DOHH2 (cell line): ENCODE measurements around the gene RXFP4.

Experiments used
- H3F3A ChIP-seq: fragments of 200-600 bp; sonication (generic), shearing (Covaris generic); 2 replicates; pipeline ENCODE4 v1.6.0; 2016; ENCODE audit warnings: antibody characterized with exemption, mild to moderate bottlenecking; ENCODE audit not compliant: control insufficient read depth, insufficient read depth
- H3K27ac ChIP-seq: fragments of 200-600 bp; sonication (generic); 2 replicates; pipeline ENCODE4 v1.5.1; 2014; ENCODE audit warnings: low read depth, mild to moderate bottlenecking, low read length, moderate library complexity
- H3K27me3 ChIP-seq: fragments of 200-600 bp; sonication (generic); 2 replicates; pipeline ENCODE4 v1.6.1; 2014; ENCODE audit warnings: mild to moderate bottlenecking, low read length, mixed read lengths; ENCODE audit not compliant: control insufficient read depth
- H3K36me3 ChIP-seq: fragments of 200-600 bp; sonication (generic); 2 replicates; pipeline ENCODE4 v1.6.1; 2014; ENCODE audit warnings: mild to moderate bottlenecking, low read length, moderate library complexity, mixed read lengths; ENCODE audit not compliant: control insufficient read depth
- H3K4me1 ChIP-seq: fragments of 200-600 bp; sonication (generic); 2 replicates; pipeline ENCODE4 v1.6.1; 2014; ENCODE audit warnings: mild to moderate bottlenecking, low read length, mixed read lengths; ENCODE audit not compliant: control insufficient read depth
- H3K4me2 ChIP-seq: fragments of 200-600 bp; sonication (generic); 2 replicates; pipeline ENCODE4 v1.6.0; 2014; ENCODE audit warnings: mild to moderate bottlenecking, low read length, moderate library complexity
- H3K4me3 ChIP-seq: fragments of 200-600 bp; sonication (generic); 2 replicates; pipeline ENCODE4 v1.5.1; 2014; ENCODE audit warnings: mild to moderate bottlenecking, low read length, mixed read lengths
- H3K79me2 ChIP-seq: fragments of 200-600 bp; sonication (generic); 2 replicates; pipeline ENCODE4 v1.6.1; 2014; ENCODE audit warnings: mild to moderate bottlenecking, low read length, mixed read lengths; ENCODE audit not compliant: control insufficient read depth
- H3K9me2 ChIP-seq: fragments of 200-600 bp; sonication (generic); replicated peaks from 2 replicates; pipeline ENCODE4 v1.6.1; 2014; ENCODE audit warnings: mild to moderate bottlenecking, low read length, mixed read lengths; ENCODE audit not compliant: control insufficient read depth
- H3K9me3 ChIP-seq: fragments of 200-600 bp; sonication (generic); 2 replicates; pipeline ENCODE4 v1.6.1; 2014; ENCODE audit warnings: antibody characterized with exemption, low read length, mixed read lengths; ENCODE audit not compliant: control insufficient read depth, insufficient read depth
- H4K20me1 ChIP-seq: fragments of 200-600 bp; sonication (generic); 2 replicates; pipeline ENCODE4 v1.6.0; 2014; ENCODE audit warnings: low read depth, mild to moderate bottlenecking, antibody characterized with exemption, low read length, moderate library complexity; ENCODE audit not compliant: control insufficient read depth, insufficient read depth
- EZH2phosphoT487 ChIP-seq: fragments of 200-600 bp; sonication (generic); IDR thresholded peaks from 2 replicates; pipeline ENCODE4 v1.6.1; 2017; ENCODE audit warnings: borderline replicate concordance, mild to moderate bottlenecking, antibody characterized with exemption, low read length, moderate library complexity, mixed read lengths
- TF ChIP-seq, protein P1 (sequence below): fragments of 200-600 bp; sonication (generic); IDR thresholded peaks from one replicate; pipeline ENCODE4 v1.5.1; 2014; ENCODE audit warnings: antibody characterized with exemption, mild to moderate bottlenecking, low read depth, low read length; ENCODE audit not compliant: poor library complexity, severe bottlenecking

RXFP4 gene

DNA sequence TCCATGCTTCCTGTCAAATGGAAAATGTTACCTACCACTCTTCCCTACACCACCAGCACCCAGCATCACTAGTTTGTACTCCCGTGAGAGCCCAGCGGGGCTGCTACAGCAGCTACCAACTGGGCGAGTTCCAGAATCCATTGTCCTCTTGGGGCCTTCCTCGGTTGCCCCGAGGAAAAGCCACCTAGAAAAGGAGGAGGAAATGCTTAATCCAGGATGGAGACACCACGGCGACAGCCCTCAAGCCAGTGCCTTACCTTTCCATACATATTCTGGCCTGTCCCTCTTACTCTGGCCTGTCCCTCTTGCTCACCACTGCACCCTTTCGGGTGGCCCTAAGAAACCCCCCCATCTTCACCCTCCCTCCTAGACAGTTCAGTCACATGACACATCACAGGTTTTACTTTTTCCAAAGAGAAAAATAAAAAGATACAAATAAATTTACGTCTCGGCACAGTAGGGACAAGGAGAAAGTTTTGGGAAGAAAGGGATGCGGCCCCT is 30.8 kb upstream of the RXFP4 start:
- H3K4me1 ChIP-seq = peaks cover 20% of the 10 kb centered on the region
- H3K27ac ChIP-seq = peak overlapping the region; percentile 54; the same call in 1 of the 2 replicates
- peaks cover 19% of the 10 kb centered on the region for H3K79me2 ChIP-seq
- no peaks in the 10 kb centered on the region for H4K20me1 ChIP-seq
- H3K4me3 ChIP-seq = peak overlapping the region; percentile 85
- peak overlapping the region; percentile 95 for H3K4me2 ChIP-seq
- TF ChIP-seq, protein P1, sequence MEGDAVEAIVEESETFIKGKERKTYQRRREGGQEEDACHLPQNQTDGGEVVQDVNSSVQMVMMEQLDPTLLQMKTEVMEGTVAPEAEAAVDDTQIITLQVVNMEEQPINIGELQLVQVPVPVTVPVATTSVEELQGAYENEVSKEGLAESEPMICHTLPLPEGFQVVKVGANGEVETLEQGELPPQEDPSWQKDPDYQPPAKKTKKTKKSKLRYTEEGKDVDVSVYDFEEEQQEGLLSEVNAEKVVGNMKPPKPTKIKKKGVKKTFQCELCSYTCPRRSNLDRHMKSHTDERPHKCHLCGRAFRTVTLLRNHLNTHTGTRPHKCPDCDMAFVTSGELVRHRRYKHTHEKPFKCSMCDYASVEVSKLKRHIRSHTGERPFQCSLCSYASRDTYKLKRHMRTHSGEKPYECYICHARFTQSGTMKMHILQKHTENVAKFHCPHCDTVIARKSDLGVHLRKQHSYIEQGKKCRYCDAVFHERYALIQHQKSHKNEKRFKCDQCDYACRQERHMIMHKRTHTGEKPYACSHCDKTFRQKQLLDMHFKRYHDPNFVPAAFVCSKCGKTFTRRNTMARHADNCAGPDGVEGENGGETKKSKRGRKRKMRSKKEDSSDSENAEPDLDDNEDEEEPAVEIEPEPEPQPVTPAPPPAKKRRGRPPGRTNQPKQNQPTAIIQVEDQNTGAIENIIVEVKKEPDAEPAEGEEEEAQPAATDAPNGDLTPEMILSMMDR = peak; percentile 39
- TF ChIP-seq EZH2phosphoT487 = no peak
- H3K9me2 ChIP-seq = no peaks in the 10 kb centered on the region
- no peaks in the 10 kb centered on the region for H3K27me3 ChIP-seq
- no peaks in the 10 kb centered on the region for H3K9me3 ChIP-seq
- H3F3A ChIP-seq = peaks cover 42% of the 10 kb centered on the region
- H3K36me3 ChIP-seq = peaks cover 81% of the 10 kb centered on the region

DNA sequence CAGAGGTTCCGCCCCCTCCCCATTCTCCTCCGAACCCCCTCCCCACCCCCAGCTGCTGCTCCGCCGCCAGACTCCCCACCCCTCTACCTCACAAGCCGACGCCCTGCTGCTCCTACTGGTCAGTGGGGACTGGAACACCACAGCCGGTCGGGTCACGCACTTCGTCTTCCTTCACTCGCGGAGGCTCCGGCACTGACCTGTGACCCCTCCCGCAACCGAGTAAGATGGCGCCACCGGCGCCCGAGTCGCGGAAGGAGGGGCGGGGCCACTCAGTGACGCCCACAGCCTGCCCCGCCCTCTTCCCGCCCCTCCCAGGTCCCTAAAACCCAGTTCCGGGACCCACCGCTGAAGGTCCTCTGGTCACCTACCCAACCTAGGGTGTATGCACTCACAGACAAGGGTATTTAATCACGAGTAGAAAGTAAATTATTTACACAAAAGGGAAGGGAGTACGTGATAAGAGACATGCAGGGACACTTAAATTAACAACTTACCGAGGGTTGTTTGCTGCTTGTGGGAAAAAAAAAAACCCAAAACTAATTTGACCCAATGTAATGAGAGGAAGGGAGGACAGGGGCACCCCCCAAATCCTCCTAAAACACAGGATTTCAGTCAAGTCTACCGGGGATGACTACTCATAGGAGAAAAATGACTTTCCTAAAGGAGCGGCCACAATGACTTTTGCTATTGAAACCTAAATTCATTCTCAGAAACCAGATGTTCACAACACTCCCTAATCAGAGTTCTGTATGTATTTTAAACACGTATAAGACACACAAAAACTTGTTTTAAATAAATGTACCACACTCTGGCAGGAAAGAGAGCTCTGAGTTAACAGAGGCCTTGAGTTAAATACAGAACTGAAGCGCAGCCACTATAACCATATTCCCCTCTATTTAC is 30.0 kb upstream of the RXFP4 start, which contains the start of gene RIT1:
TSS of gene RIT1 (minus strand) at position 194 of the 900 bp plus-strand sequence. CDS start 588 bp downstream, outside the sequence.
- Histone ChIP-seq H3K27me3 (no peaks in the 10 kb centered on the region), H3K79me2 (peaks cover 19% of the 10 kb centered on the region), H3K4me2 (peak within 1 kb of the TSS; percentile 95), H3K36me3 (peaks cover 82% of the 10 kb centered on the region), H3K9me3 (no peaks in the 10 kb centered on the region), H3K4me1 (peaks cover 20% of the 10 kb centered on the region), H3K9me2 (no peaks in the 10 kb centered on the region), H3K27ac (peak within 1 kb of the TSS; percentile 54), H3K4me3 (peak within 1 kb of the TSS; percentile 85), H3F3A (peaks cover 46% of the 10 kb centered on the region), H4K20me1 (no peaks in the 10 kb centered on the region)
- no peak for TF ChIP-seq EZH2phosphoT487
- TF ChIP-seq, protein P1 = no peak

DNA sequence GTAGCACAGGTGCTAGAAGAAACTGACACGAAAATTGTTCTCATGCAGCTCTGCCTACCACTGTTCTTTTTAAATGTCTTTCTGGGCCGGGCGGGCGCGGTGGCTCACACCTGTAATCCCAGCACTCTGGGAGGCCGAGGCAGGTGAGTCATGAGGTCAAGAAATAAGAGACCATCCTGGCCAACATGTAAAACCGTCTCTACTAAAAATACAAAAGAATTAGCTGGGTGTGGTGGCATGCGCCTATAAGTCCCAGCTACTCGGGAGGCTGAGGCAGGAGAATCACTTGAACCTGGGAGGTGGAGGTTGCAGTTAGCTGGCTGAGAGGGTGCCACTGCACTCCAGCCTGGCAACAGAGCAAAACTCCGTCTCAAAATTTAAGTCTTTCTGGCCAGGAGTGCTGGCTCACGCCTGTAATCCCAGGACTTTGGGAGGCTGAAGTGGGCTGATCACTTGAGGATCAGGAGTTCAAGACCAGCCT is 29.3 kb upstream of the RXFP4 start:
- no peaks in the 10 kb centered on the region for H3K27me3 ChIP-seq
- no peak overlapping the region for H3K4me3 ChIP-seq
- H3K9me3 ChIP-seq = no peaks in the 10 kb centered on the region
- peaks cover 53% of the 10 kb centered on the region for H3F3A ChIP-seq
- H3K4me2 ChIP-seq = peak overlapping the region; percentile 95
- peak overlapping the region; percentile 54 for H3K27ac ChIP-seq
- H3K9me2 ChIP-seq = no peaks in the 10 kb centered on the region
- TF ChIP-seq, protein P1 = no peak
- no peak for TF ChIP-seq EZH2phosphoT487
- H3K36me3 ChIP-seq = peaks cover 88% of the 10 kb centered on the region
- peaks cover 20% of the 10 kb centered on the region for H3K4me1 ChIP-seq
- H4K20me1 ChIP-seq = no peaks in the 10 kb centered on the region
- H3K79me2 ChIP-seq = peaks cover 21% of the 10 kb centered on the region
